NOMO-1 (cell line): ENCODE results near the gene COBL.

Experiments used
- DNase-seq, 2 experiments: peaks; one replicate each; lab custom pipeline; 2025; ENCODE audit not compliant: unreplicated experiment in 2 of 2; lab: John Stamatoyannopoulos, UW

The COBL gene, protein sequence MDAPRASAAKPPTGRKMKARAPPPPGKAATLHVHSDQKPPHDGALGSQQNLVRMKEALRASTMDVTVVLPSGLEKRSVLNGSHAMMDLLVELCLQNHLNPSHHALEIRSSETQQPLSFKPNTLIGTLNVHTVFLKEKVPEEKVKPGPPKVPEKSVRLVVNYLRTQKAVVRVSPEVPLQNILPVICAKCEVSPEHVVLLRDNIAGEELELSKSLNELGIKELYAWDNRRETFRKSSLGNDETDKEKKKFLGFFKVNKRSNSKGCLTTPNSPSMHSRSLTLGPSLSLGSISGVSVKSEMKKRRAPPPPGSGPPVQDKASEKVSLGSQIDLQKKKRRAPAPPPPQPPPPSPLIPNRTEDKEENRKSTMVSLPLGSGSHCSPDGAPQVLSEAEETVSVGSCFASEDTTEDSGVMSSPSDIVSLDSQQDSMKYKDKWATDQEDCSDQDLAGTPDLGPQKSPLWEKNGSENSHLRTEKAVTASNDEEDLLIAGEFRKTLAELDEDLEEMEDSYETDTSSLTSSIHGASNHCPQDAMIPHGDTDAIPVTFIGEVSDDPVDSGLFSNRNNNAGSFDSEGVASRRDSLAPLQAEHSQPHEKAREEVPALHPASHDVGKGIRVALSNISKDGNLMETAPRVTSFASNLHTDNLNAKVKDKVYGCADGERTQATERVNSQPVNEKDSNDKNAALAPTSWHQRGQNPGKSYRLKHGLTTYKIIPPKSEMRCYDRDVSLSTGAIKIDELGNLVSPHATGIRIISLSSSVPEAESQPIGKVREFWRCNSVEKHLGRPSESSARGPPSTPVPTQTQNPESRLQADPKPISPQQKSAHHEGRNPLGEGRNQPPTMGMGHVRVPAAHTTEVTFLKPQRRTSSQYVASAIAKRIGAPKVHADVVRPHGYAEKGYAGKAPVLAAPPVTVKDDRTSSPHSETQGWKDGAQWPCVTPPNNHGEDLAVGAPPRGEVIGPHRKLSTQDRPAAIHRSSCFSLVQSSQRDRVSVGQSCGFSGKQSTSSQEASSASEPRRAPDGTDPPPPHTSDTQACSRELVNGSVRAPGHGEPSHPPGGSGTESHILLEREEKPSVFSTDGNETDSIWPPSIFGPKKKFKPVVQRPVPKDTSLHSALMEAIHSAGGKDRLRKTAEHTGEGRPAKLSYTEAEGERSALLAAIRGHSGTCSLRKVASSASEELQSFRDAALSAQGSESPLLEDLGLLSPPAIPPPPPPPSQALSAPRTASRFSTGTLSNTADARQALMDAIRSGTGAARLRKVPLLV

DNA sequence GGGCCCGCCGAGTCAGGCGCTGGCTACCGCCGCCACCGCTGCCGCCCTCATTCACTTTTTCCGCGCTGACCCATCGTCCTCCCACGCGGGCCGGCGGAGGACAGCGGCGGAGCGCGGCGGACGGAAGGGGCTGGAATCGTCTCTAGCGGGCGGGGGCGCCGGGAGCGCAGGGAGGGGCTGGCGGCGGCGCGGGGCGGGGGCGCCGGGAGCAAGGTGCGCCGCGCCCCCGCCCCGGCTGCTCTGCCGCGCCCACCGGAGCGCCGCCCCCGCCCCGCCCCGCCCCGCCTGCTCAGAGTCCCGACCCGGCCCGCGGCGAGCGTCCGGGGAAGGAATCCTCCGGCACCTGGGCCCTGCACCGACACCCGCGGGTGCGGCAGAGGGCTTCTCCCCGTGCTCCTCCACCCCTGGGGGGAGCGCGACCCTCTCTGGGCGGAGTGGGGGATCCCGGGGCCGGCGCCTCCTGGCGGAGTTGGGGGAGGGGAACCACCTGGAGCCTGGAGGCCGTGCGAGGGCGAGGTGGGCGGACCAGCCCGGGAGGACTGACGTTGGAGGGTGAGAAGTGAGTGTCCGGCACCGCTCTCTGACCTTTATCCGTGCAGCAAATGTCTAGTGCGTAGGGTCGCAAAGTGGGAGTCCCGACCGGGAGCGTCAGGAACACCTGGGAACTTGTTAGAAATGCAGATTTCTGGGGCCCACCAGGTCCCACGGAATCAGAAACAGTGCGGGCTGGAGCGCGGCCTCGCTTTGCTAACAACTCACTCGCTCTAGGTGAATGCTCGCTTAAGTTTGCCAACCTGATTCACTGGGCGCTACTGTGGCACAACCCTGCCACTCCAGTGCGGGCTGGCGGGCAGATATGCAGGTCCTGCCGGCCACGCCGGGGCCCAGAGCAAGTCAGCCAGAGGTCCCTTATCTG is at the start of gene COBL:
COBL (minus strand) TSS at position 144 of the 916 bp plus-strand sequence. CDS start 176 bp downstream, outside the sequence.
- no peak for DNase-seq

DNA sequence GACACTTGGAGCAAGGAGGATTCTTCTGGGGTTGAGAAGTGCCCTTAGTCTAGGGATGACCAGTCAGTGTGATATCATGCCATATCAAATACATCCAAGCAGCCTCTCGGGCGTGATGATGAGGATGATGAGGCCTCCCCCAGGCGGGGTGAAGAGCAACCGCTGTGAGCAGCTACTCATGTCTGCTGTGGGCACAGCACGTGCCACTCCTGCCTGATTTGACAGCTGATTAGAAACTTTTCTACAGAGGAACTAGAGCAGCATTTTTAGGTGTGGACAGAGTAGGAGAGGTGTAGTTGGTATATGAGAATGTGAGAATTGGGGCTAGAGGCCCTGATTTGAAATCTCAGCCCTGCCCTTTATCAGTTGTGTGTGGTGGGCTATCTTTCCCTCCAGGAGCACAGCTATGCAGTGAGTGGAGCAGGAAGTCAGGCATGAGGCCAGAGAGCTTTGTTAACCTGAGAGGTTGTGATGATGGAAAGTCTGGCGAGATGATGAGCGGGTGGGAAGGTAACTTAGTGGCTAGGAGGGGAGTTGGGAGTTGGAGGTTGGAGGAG is 49.6 kb upstream of the COBL start:
- DNase-seq, result no peak

DNA sequence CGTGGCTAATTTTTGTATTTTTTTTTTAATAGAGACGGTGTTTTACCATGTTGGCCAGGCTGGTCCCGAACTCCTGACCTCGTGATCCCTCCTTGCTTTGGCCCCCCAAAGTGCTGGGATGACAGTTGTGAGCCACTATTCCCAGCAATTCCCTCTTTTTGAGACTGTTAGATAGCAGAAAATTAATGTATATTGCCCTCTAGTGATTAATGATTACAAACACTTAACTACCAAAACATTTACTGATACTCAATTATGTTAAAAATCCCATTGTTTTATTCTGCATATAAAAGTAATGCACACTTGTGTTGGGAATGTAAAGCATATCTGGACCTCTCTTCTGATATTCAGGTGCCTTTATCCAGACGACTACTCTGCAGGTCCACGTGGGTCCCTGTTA is 41.2 kb upstream of the COBL start:
- no peak for DNase-seq

DNA sequence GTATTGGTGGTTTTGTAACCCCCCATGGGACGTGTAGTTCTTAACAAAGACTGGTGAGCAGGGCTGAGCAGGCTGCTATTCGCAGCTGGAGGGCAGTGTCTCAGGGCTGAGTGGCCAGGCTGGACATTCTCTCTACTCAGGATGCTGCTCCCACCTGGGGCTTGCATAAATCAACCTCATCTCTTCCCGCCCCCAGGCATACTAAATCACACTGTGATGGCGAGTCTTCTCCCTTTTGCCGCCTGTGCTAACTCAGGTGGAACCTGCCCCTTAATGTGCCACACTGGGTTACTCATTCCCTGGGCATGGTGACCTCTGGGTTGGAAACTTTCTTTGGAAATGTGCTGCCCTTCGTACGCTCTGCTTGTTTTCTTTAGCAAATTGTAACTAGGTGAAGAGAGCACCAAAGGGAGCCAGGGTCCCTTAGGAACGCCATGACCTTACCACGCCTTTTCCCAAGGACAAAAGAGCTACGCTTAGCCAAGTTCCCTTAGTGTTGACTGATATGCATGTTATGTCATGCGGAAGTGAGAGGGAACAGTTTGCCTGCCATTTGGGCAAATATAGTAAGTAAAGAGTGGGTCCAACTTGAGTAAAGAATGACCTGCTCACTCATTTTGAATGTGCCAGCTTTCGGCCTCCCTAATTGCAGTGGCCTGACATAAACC is 40.4 kb upstream of the COBL start:
- no peak for DNase-seq

DNA sequence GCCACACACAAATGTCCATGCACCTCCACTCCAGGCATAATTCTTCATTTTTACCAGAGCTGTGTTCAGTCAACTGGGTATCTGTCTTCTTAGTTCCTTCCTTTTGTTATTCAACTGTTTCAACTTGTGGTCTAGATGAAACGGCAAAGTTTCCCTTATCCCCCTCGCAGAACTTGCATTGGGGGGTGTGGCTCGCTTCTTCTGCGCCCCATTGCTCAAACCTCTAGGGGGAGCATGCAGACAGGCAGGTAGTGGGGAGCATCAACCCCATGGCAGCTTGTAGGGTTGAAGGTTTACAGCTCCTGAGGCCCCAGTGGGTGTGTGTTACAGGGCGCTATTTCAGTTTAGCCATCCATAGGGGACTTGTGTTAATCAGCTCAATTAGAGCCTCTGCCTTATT is 38.3 kb upstream of the COBL start:
- DNase-seq, result no peak

DNA sequence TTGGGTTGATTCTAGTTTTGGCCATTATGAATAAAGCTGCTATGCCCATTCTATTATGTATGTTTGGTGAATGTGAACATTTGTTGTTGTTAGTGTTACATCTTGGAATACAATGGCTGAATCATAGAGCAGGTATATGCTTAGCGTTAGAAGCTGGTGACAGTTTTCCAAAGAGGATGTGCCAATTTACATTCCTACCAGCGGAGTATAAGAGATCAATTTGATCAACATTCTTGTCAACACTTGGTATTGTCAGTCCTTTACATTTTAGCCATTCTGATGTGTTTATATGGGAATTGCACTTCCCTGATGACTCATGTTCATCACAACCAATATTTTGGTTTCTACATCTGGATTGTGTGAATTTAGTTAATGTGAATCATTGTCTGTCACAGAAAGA is 37.8 kb upstream of the COBL start:
- no peak for DNase-seq

DNA sequence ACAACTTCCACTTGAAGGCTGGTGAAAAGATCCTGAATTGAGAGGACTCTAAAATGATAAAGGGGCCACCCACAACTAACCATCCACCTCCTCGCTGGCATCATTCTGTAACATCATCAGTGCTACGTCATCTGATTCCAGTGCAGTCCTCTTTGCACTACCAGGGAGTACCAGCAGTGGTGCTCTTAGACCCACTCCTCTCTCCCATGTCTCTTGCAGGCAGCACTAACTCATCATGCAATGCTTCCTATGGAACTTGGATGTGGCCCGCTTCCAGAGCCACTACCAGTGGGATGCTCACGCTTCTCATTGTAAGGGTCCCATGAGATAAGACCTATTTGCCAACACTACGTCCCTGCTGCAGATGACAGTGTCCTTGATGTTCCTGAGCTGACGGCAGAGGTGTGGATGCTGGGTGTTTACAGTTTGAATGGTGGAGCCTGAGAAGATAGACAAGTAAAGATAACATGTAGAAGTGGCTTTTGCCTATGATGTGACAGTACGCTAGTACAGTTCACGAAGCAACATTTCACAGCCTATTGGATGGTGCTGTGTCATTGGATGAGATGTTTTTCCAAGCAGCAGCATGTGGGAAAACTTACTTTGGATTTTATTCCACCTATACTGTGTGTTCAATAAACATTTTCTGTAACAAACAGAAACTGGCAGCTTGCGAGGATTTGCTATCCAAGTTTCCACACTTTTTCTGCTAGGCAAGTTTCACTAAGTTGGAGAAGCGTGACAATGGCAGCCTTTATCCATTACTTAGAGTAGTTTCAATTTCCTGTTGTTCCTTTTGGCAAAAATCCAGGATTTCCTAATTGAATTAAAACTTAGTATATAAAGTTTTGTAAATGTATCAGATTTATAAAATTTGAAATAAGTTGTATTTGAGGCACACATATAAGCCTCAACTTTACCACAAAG is 35.8 kb upstream of the COBL start:
- DNase-seq, result no peak

DNA sequence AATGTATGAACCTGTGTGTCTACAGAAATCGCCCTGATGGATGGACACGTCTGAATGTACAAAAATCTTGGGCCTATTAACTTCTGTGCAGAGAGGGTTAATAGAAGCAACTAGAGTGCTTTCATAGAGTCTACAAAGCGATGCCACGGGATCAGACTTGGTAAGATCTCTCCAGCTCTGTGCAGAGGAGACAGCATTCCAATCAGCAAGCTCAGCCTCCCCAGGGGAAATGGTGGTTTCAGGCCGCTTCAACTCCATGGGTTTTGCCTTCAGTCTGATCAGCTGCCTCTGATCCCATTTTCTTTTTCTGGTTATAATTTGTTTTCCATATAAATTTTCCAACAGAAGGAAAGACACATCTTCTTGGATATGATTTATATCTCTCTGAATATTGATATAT is 35.1 kb upstream of the COBL start:
- no peak for DNase-seq

DNA sequence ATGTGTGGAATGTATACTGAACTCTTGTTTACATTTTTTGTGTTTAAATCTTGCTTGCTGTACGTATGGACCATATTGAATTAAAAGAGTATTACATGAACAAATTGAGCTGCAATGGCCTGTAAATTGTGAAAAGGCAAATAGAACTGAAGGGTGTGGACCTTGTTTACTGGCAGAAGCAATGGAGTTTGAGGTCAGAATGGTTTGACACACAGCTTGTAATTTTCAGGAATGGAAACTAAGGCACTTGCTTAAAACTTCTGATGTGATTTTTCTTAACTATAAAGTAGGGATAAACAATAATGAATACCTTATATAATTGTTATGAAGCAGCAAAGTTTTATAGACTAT is 33.9 kb upstream of the COBL start:
- DNase-seq, result no peak

DNA sequence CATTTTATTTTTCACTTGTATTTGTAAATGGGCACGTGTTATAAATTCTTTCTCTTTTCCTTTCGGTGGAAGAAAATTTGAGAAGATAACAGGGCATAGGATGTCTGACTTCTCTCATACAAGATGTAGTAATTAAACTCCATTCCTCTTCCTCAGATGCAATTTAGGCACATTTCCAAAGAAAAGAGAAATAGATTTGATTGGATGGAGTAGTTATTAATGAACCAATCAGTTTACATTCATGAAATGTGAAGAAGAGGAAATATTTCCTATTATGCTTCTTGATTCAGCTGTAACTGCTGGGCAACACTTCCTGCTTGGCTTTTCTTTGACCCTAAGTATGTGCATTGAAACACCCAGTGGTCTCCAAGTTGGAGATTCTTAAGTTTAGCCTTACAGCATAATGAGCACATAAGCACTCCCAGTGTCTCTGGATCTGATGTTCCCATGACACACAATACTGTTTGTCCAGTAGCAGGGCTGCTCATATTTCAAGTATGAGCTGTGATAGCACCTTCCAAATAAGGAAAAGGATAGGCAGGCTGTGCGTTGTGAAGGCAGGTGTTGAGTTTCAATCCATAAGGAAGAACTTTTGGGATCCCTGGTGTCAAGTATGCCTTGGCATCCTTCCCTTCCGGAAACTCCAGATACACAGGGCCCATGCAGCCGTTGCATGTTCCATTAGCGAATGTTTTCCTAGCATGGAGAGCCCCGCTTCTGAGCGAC is 33.4 kb upstream of the COBL start:
- DNase-seq, result no peak

DNA sequence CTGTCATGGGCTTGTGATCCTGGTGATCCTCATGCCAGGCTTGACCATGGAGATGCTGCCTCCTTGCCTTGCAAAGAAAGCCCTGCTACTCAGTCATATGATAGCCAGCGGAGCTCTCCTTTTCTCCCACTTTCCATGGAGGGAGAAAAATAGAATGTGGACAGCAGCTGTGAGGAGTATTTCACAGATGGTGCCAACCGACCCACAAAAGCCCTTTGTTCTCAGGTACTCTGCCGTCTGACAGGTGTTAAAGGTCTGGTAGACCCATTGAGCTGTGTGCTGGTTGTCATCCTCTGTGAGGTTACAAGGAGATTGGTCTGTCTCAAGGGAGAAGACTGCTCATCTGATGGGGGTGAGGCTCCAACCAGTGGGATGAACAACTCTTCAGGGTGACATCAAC is 29.5 kb upstream of the COBL start:
- no peak for DNase-seq

DNA sequence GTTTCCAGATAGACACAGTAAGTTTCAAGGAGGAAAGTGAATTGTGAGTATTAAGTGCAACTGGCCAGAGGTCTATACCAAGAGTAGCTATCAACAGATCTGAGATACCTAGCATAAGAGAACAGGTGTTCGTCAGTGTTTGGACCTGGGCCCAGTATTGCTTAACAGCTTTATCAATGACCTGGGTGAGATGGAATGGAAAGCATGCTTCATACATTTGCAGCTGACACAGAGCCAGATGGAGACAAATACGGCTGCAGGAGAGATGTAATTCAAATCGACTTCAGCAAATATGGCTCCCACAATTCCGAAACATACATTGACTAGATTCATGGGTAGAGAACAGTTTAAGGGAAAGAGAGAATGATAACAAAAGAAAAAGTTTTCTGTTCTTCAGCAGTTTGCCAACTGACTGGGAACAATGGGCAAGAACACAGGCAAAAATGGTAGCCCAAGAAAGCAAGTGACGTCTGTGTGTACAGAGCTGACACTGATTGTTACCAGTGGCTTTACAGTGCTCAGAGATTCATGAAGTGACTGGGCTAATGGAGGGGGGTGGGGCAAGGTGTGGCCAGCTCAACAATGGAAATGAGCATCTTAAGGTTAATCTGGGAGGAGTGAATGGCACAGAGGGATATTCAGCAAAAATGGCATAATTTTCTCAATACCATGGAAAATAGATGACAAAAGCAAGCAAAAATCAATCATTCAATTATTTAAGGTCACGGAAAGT is 28.0 kb upstream of the COBL start:
- no peak for DNase-seq

DNA sequence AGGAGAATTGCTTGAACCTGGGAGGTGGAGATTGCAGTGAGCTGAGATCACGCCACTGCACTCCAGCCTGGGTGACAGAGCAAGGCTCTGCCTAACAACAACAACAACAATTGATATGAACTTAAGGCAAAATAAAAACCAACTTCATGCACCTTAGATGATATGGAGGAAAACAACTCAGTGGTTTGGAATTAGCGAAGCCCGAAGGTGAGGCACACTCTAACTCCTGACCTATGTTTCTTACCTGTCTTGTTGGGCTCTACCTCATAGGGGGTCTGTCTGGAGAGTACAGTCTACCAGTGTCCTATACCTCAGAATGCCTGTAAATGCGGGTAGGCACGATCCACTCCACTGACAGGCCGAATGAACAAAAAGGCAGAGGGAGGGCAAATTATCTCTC is 24.3 kb upstream of the COBL start:
- no peak for DNase-seq

DNA sequence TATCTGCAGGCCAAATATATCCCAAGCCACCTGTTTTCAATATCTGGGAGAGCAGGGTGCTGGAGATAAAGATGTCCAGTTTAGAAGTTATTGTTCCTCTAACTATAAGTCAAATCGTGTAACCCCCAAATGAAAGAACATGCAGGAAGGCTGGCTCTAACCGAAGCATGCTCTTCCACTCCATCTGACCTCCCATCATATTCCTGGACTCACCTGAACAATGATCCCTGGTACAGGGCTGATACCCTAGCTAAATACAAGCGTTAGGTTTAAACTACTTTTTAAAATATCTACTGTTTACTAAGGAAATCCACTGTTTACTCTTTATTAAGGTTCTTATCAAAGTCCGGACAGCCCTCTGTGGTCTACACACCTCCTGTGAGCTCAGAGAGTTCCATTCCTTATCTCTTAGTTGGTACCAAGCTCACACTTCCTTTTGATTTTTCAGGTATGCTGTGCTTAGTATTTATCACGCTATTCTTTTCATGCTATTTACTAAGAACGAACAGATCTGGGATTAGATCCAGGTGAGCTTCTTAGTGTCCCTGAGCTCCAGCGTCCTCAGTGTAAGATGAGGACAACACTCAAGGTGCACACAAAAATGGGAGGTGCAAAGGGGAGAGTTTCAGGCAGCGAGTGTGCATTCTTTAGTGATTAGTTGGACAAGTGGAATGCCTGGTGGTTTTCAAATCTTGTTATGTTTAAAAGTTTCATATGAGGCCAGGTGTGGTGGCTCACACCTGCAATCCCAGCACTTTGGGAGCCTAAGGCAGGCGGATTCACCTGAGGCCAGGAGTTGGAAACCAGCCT is 23.6 kb upstream of the COBL start:
- DNase-seq, result no peak

DNA sequence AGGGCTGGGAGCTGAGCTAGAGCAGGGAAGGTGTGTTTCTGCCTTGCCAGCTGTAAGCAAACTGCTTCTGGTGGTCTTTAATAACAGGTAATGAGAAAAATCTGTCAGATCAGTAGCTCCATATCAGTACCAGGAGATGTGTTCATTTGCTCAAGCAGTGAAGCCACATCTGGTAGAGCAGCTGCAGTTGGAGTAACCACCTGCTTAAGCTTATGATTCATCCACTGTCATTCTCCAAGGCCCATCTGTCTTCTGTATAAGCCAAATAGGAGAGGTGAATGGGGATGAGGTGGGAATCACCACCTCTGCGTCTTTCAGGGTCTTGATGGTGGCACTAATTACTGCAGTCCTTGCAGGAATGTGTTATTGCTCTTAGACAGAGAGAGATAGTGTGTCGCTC is 18.4 kb upstream of the COBL start:
- DNase-seq, result no peak

DNA sequence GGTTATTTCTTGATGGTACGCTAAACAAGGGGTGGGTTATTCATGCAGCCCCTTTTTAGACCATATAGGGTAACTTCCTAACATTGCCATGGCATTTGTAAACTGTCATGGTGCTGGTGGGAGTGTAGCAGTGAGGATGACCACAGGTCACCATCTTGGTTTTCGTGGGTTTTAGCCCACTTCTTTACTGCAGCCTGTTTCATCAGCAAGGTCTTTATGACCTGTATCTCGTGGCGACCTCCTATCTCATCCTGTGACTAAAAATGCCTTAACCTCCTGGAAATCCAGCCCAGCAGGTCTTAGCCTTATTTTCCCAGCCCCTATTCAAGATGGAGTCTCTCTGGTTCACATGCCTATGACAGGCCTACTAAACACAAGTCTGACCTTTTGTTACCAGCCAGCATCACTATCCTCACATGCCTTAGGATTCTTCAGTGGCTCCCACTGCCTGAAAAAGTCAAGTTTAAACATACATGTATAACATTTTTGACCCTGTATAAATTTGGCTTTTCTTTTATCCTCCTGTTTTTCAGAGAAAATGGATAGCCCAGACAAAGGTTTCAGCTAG is 13.2 kb upstream of the COBL start:
- no peak for DNase-seq
